PC-9 (cell line): ENCODE data around the gene FAM114A2. TPM values are rescaled to one million over a fixed set of nuclear protein-coding genes. Genes with fewer than 3 reads are reported as not detected.

Source experiments
- BruUV-seq: library from RNA; stranded (reverse); fragments of 400-500 nt; replicated peaks from 2 replicates; lab custom pipeline; 2021; lab: Mats Ljungman, UMichigan
- CTCF ChIA-PET: fragments of 300-600 bp; sonication (Branson Sonifier 250); formaldehyde crosslinking; loops from one replicate; lab custom pipeline; 2022; ENCODE audit warnings: antibody characterized with exemption; lab: Charles Lee
- POLR2A ChIA-PET: fragments of 300-600 bp; sonication (Branson Sonifier 250); formaldehyde crosslinking; loops from one replicate; lab custom pipeline; 2022; ENCODE audit warnings: antibody characterized with exemption; ENCODE audit not compliant: unreplicated experiment; lab: Charles Lee
- DNase-seq, 2 experiments: peaks; one replicate each; pipeline versions ENCODE4 v3.0.0 to v3.0.0-alpha.2; 2015 to 2022; ENCODE audit warnings: mixed read lengths in 1 of 2
- H2AFZ ChIP-seq: fragments of 200-600 bp; sonication (generic); 2 replicates; pipeline ENCODE4 v1.8.1; 2017; ENCODE audit warnings: antibody characterized with exemption
- H3F3A ChIP-seq: fragments of 200-600 bp; sonication (generic); 2 replicates; pipeline ENCODE4 v1.8.1; 2017; ENCODE audit warnings: antibody characterized with exemption, mild to moderate bottlenecking, low read depth; ENCODE audit not compliant: insufficient read depth
- H3K27ac ChIP-seq: fragments of 200-600 bp; sonication (generic); 2 replicates; pipeline ENCODE4 v1.6.1; 2016; ENCODE audit warnings: mixed run types
- H3K27me3 ChIP-seq: fragments of 200-600 bp; sonication (generic); 2 replicates; pipeline ENCODE4 v1.6.1; 2016; ENCODE audit warnings: low read depth, mixed run types; ENCODE audit not compliant: insufficient read depth
- H3K36me3 ChIP-seq: fragments of 200-600 bp; sonication (generic); 2 replicates; pipeline ENCODE4 v1.6.1; 2016; ENCODE audit warnings: low read depth, mixed run types
- H3K4me1 ChIP-seq: fragments of 200-600 bp; sonication (generic); replicated peaks from 2 replicates; pipeline ENCODE4 v1.6.1; 2016; ENCODE audit warnings: mixed run types; ENCODE audit not compliant: insufficient read depth
- H3K4me2 ChIP-seq: fragments of 200-600 bp; sonication (generic); 2 replicates; pipeline ENCODE4 v1.6.1; 2017; ENCODE audit warnings: mixed run types
- H3K4me3 ChIP-seq: fragments of 200-600 bp; sonication (generic); 2 replicates; pipeline ENCODE4 v1.6.1; 2016; ENCODE audit warnings: mixed run types
- H3K79me2 ChIP-seq: fragments of 200-600 bp; sonication (generic); 2 replicates; pipeline ENCODE4 v1.6.1; 2017; ENCODE audit warnings: low read depth, mixed run types
- H3K9me2 ChIP-seq: fragments of 200-600 bp; sonication (generic); 2 replicates; pipeline ENCODE4 v1.8.1; 2017; ENCODE audit warnings: mild to moderate bottlenecking; ENCODE audit not compliant: insufficient read depth
- H3K9me3 ChIP-seq: fragments of 200-600 bp; sonication (generic); 2 replicates; pipeline ENCODE4 v1.8.1; 2016; ENCODE audit warnings: low read depth; ENCODE audit not compliant: insufficient read depth
- H4K20me1 ChIP-seq: fragments of 200-600 bp; sonication (generic); 2 replicates; pipeline ENCODE4 v1.8.1; 2017; ENCODE audit not compliant: insufficient read depth
- EZH2 ChIP-seq: fragments of 200-600 bp; sonication (generic); IDR thresholded peaks from 2 replicates; pipeline ENCODE4 v1.8.0; 2017; ENCODE audit warnings: antibody characterized with exemption, low read depth
- intact Hi-C: fragments of 100-400 bp; cut with micrococcal nuclease; formaldehyde crosslinking; loops from one replicate; pipeline ENCODE4 v1.10.0; 2022; ENCODE audit not compliant: unreplicated experiment
- total RNA-seq: library from RNA; stranded (reverse); gene quantifications from 2 replicates; pipeline ENCODE4 v1.2.3, GENCODE V29; 2021
- TF ChIP-seq, protein P1 (sequence below): fragments of 200-600 bp; sonication (generic); conservative IDR thresholded peaks from 2 replicates; pipeline ENCODE4 v1.6.1; 2017; ENCODE audit warnings: mixed run types, antibody characterized with exemption, mild to moderate bottlenecking, moderate library complexity

Gene FAM114A2
- total RNA-seq, 1 experiment from 2014 or later = 18.9 TPM

DNA sequence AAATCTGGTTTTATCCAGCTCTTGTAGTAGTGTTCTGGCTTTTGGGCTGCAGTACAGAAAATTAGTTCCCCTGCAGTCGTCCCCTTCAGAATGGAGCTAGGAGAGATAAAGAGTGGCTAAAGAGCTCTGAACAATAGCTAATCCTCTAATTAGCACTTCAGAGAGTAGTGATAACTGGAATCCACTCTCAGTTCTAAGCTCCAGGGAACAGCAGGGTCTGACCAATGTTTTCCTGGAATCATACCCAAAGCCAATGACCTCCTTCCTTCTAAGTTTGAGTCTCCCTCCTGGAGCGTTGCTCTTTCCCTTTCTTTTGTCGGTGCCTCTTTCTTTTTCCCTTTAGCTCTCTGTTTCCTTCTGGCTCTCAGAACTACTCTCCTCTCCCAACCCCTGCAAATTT lies 47.4 kb upstream of the FAM114A2 start:
- ChIA-PET CTCF (interaction anchor here (0.8 to 1.2 kb wide), 2 partner anchors 14 to 318 kb away, joined by 3 to 5 read pairs; no protein-coding TSS in a partner anchor), POLR2A (interaction anchor here (0.6 kb wide), 1 partner anchor 757 kb away, joined by 4 read pairs; no protein-coding TSS in a partner anchor)
- Histone ChIP-seq H3K9me3 (no peaks in the 10 kb centered on the region), H3K27ac (no peak overlapping the region), H3K9me2 (no peaks in the 10 kb centered on the region), H4K20me1 (no peaks in the 10 kb centered on the region), H3K4me1 (peaks cover 29% of the 10 kb centered on the region), H3F3A (0 out of 2 replicates have a peak, but pooled peaks cover 7% of the 10 kb centered on the region), H3K79me2 (no peaks in the 10 kb centered on the region), H3K36me3 (no peaks in the 10 kb centered on the region), H3K4me3 (no peak overlapping the region), H3K4me2 (no peak overlapping the region), H3K27me3 (no peaks in the 10 kb centered on the region), H2AFZ (no peak overlapping the region)
- no TSS peak for BruUV-seq
- no peak for DNase-seq
- no peak for TF ChIP-seq EZH2
- TF ChIP-seq, protein P1, sequence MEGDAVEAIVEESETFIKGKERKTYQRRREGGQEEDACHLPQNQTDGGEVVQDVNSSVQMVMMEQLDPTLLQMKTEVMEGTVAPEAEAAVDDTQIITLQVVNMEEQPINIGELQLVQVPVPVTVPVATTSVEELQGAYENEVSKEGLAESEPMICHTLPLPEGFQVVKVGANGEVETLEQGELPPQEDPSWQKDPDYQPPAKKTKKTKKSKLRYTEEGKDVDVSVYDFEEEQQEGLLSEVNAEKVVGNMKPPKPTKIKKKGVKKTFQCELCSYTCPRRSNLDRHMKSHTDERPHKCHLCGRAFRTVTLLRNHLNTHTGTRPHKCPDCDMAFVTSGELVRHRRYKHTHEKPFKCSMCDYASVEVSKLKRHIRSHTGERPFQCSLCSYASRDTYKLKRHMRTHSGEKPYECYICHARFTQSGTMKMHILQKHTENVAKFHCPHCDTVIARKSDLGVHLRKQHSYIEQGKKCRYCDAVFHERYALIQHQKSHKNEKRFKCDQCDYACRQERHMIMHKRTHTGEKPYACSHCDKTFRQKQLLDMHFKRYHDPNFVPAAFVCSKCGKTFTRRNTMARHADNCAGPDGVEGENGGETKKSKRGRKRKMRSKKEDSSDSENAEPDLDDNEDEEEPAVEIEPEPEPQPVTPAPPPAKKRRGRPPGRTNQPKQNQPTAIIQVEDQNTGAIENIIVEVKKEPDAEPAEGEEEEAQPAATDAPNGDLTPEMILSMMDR = no peak
- intact Hi-C loops = no loop called here

DNA sequence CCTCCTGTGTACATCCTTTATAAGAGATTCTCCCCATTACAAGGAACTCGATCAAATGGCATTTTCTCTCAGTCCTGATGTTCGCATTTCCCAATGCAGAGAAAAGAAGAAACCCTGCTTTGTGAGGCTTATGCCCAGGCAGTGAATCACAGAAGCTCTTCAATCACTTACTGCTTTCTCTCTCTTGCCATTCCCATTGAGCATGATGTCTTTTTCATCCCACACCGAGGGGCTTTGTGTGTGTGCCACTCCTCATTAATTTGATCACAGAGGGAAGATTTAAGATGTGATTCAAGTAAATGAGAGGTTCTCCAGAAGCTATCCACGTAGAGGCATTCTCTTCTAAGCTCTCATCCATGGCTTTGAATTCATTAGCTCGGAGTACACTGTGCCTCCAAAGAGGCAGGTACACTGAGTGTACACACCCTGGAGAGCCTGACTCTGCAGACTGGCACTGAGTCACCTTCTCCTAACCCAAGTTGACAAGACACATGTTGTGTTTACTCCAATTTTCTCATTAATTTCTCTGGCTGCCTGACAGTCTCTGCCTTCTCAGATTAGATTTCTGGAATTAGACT lies 45.4 kb upstream of the FAM114A2 start:
- Histone ChIP-seq H3K4me2 (0 out of 2 replicates have a peak overlapping the region, but pooled peaks have one; percentile 1), H3F3A (0 out of 2 replicates have a peak, but pooled peaks cover 2% of the 10 kb centered on the region), H3K27ac (no peak overlapping the region), H2AFZ (no peak overlapping the region), H3K27me3 (no peaks in the 10 kb centered on the region), H3K79me2 (no peaks in the 10 kb centered on the region), H3K36me3 (no peaks in the 10 kb centered on the region), H4K20me1 (no peaks in the 10 kb centered on the region), H3K9me3 (no peaks in the 10 kb centered on the region), H3K4me1 (peaks cover 20% of the 10 kb centered on the region), H3K9me2 (no peaks in the 10 kb centered on the region), H3K4me3 (no peak overlapping the region)
- no TSS peak for BruUV-seq
- ChIA-PET POLR2A (no interaction called here), CTCF (no interaction called here)
- DNase-seq = no peak
- TF ChIP-seq, protein P1 = no peak
- no peak for TF ChIP-seq EZH2
- intact Hi-C loops = no loop called here

DNA sequence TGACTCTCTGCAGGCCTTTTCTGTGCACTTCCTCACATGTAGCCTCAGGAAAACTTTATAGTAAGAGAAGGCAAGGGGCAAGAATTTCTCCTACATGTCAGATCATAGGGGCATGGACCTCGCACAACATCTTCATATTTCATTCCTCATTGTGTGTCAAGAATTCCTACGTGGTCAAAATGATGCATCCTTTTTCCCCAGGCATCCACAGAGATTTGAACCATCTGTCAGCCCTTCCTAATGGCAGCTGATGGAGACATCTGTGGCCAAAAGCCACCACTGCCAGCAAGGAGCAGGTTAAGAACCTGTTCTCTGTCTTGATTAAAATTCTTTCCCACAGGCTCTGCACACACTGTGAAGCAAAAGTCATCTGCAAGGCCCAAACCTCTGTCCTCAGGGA lies 42.5 kb upstream of the FAM114A2 start:
- Histone ChIP-seq H3K4me2 (no peak overlapping the region), H3K36me3 (no peaks in the 10 kb centered on the region), H2AFZ (no peak overlapping the region), H3K9me2 (no peaks in the 10 kb centered on the region), H3K9me3 (no peaks in the 10 kb centered on the region), H3K27me3 (no peaks in the 10 kb centered on the region), H3K4me3 (no peak overlapping the region), H3K79me2 (no peaks in the 10 kb centered on the region), H3K4me1 (peaks cover 40% of the 10 kb centered on the region), H3K27ac (no peak overlapping the region), H3F3A (peaks cover 23% of the 10 kb centered on the region; the same call in 1 of the 2 replicates), H4K20me1 (no peaks in the 10 kb centered on the region)
- CTCF ChIA-PET = interaction anchor here (0.6 kb wide), 1 partner anchor 246 kb away, joined by 6 read pairs; no protein-coding TSS in a partner anchor
- intact Hi-C loops = no loop called here
- POLR2A ChIA-PET = no interaction called here
- TF ChIP-seq EZH2 = no peak
- TF ChIP-seq, protein P1 = no peak
- DNase-seq = no peak
- BruUV-seq = no TSS peak
